H9 (cell line): ENCODE data around the gene RBMS3. TPM values are rescaled to one million over a fixed set of nuclear protein-coding genes. Genes with fewer than 3 reads are reported as not detected.

Experiments used
- DNase-seq: peaks from one replicate; pipeline ENCODE4 v3.0.0-alpha.2; 2017
- H2AFZ ChIP-seq: one replicate; pipeline ENCODE4 v1.6.1; 2013; ENCODE audit warnings: mild to moderate bottlenecking, low read length, control low read depth, moderate library complexity
- H2AK5ac ChIP-seq: 2 replicates; pipeline ENCODE4 v1.6.1; 2013; ENCODE audit warnings: low read length, control low read depth, mixed read lengths; ENCODE audit not compliant: insufficient read length
- H2BK120ac ChIP-seq: one replicate; pipeline ENCODE4 v1.6.1; 2013; ENCODE audit warnings: low read depth, mild to moderate bottlenecking, low read length, control low read depth, inconsistent platforms; ENCODE audit not compliant: poor library complexity, severe bottlenecking
- H2BK12ac ChIP-seq: 2 replicates; pipeline ENCODE4 v1.6.1; 2013; ENCODE audit warnings: low read length, control low read depth, mixed read lengths, low read depth; ENCODE audit not compliant: insufficient read length
- H2BK15ac ChIP-seq: 2 replicates; pipeline ENCODE4 v1.6.1; 2013; ENCODE audit warnings: low read depth, low read length, control low read depth
- H2BK20ac ChIP-seq: one replicate; pipeline ENCODE4 v1.6.1; 2013; ENCODE audit warnings: low read depth, mild to moderate bottlenecking, low read length, control low read depth, inconsistent platforms; ENCODE audit not compliant: poor library complexity, severe bottlenecking
- H2BK5ac ChIP-seq: 2 replicates; pipeline ENCODE4 v1.6.1; 2013; ENCODE audit warnings: low read length, control low read depth, mixed read lengths; ENCODE audit not compliant: insufficient read length
- H3K14ac ChIP-seq: 2 replicates; pipeline ENCODE4 v1.6.1; 2013; ENCODE audit warnings: low read length, control low read depth; ENCODE audit not compliant: insufficient read depth
- H3K18ac ChIP-seq: 2 replicates; pipeline ENCODE4 v1.6.1; 2013; ENCODE audit warnings: low read depth, mild to moderate bottlenecking, mixed read lengths, low read length, control low read depth; ENCODE audit not compliant: insufficient read length
- H3K23ac ChIP-seq: 2 replicates; pipeline ENCODE4 v1.6.1; 2013; ENCODE audit warnings: low read length, control low read depth, mixed read lengths, low read depth; ENCODE audit not compliant: insufficient read length
- H3K23me2 ChIP-seq: 2 replicates; pipeline ENCODE4 v1.6.1; 2013; ENCODE audit warnings: low read depth, mild to moderate bottlenecking, mixed read lengths, low read length, control low read depth; ENCODE audit not compliant: insufficient read length, poor library complexity, severe bottlenecking
- H3K27ac ChIP-seq: 2 replicates; pipeline ENCODE4 v1.5.1; 2013; ENCODE audit warnings: low read length, control low read depth, mixed read lengths, low read depth; ENCODE audit not compliant: insufficient read length
- H3K27me3 ChIP-seq: 2 replicates; pipeline ENCODE4 v1.6.1; 2013; ENCODE audit warnings: low read length, control low read depth, inconsistent platforms; ENCODE audit not compliant: insufficient read depth
- H3K4ac ChIP-seq: 2 replicates; pipeline ENCODE4 v1.6.1; 2013; ENCODE audit warnings: low read depth, mild to moderate bottlenecking, control low read depth, inconsistent platforms, low read length, moderate library complexity
- H3K4me1 ChIP-seq: 2 replicates; pipeline ENCODE4 v1.6.1; 2013; ENCODE audit warnings: low read length, control low read depth, inconsistent platforms; ENCODE audit not compliant: insufficient read depth
- H3K4me2 ChIP-seq: 2 replicates; pipeline ENCODE4 v1.6.1; 2013; ENCODE audit warnings: low read length, control low read depth, mixed read lengths; ENCODE audit not compliant: insufficient read length, insufficient read depth
- H3K56ac ChIP-seq: 2 replicates; pipeline ENCODE4 v1.6.1; 2013; ENCODE audit warnings: low read depth, mild to moderate bottlenecking, mixed read lengths, low read length, control low read depth; ENCODE audit not compliant: insufficient read length
- H3K79me1 ChIP-seq: 2 replicates; pipeline ENCODE4 v1.6.1; 2013; ENCODE audit warnings: low read depth, mild to moderate bottlenecking, moderate library complexity, low read length, control low read depth, inconsistent platforms; ENCODE audit not compliant: insufficient read depth, poor library complexity, severe bottlenecking
- H3K79me2 ChIP-seq: 2 replicates; pipeline ENCODE4 v1.6.1; 2013; ENCODE audit warnings: low read length, control low read depth, inconsistent platforms; ENCODE audit not compliant: insufficient read depth
- H3K9ac ChIP-seq: 2 replicates; pipeline ENCODE4 v1.6.1; 2013; ENCODE audit warnings: low read length, control low read depth, mixed read lengths; ENCODE audit not compliant: insufficient read length; ENCODE audit errors: extremely low read depth
- H3K9me3 ChIP-seq: one replicate; pipeline ENCODE4 v1.6.1; 2013; ENCODE audit warnings: low read depth, low read length, inconsistent platforms; ENCODE audit not compliant: control insufficient read depth
- H3T11ph ChIP-seq: one replicate; pipeline ENCODE4 v1.6.1; 2013; ENCODE audit warnings: mild to moderate bottlenecking, low read length, control low read depth, inconsistent platforms
- H4K20me1 ChIP-seq: one replicate; pipeline ENCODE4 v1.6.1; 2013; ENCODE audit not compliant: control insufficient read depth, insufficient read length, insufficient read depth
- H4K5ac ChIP-seq: 2 replicates; pipeline ENCODE4 v1.6.1; 2013; ENCODE audit warnings: low read depth, mild to moderate bottlenecking, mixed read lengths, low read length, control low read depth; ENCODE audit not compliant: insufficient read length
- H4K8ac ChIP-seq: replicated peaks from 2 replicates; pipeline ENCODE4 v1.6.1; 2013; ENCODE audit warnings: low read length, control low read depth, mixed read lengths, low read depth; ENCODE audit not compliant: insufficient read length
- H4K91ac ChIP-seq: 2 replicates; pipeline ENCODE4 v1.6.1; 2013; ENCODE audit warnings: low read depth, mild to moderate bottlenecking, moderate library complexity, mixed read lengths, low read length, control low read depth; ENCODE audit not compliant: insufficient read length
- H3K27ac Mint-ChIP-seq, 3 experiments: 2 replicates in 2 of 3; 3 replicates in 1 of 3; pipeline ENCODE4 v1.8.0; 2020 to 2021; ENCODE audit warnings: mixed read lengths in 3 of 3, mild to moderate bottlenecking in 1 of 3, moderate library complexity in 1 of 3
- H3K27me3 Mint-ChIP-seq: 2 replicates; pipeline ENCODE4 v1.8.0; 2021; ENCODE audit warnings: low read depth, mild to moderate bottlenecking, moderate library complexity, mixed read lengths
- H3K36me3 Mint-ChIP-seq, 3 experiments: 2 replicates in 2 of 3; 3 replicates in 1 of 3; pipeline ENCODE4 v1.8.0; 2020 to 2021; ENCODE audit warnings: low read depth in 3 of 3, mixed read lengths in 3 of 3; ENCODE audit not compliant: insufficient read depth in 1 of 3
- H3K4me1 Mint-ChIP-seq, 2 experiments: 2 replicates each; pipeline ENCODE4 v1.8.0; 2020; ENCODE audit warnings: mixed read lengths in 2 of 2
- H3K4me3 Mint-ChIP-seq, 2 experiments: 2 replicates in 1 of 2; 3 replicates in 1 of 2; pipeline ENCODE4 v1.8.0; 2020 to 2021; ENCODE audit warnings: mild to moderate bottlenecking in 2 of 2, mixed read lengths in 2 of 2, moderate library complexity in 1 of 2
- H3K9me3 Mint-ChIP-seq, 2 experiments: 2 replicates in 1 of 2; 3 replicates in 1 of 2; pipeline ENCODE4 v1.8.0; 2020; ENCODE audit warnings: mild to moderate bottlenecking in 2 of 2, mixed read lengths in 2 of 2, moderate library complexity in 1 of 2
- WGBS: extraction: QIAGEN DNeasy Blood & Tissue Kit; methylation state at CpG from one replicate; pipeline ENCODE4 v1.1.7; 2013; ENCODE audit warnings: missing lambda C conversion rate, low lambda C conversion rate, mixed read lengths; ENCODE audit not compliant: insufficient read length; ENCODE audit errors: extremely low coverage; 5-methylcytosine and 5-hydroxymethylcytosine counted together
- total RNA-seq: library from RNA; stranded (reverse); gene quantifications from 2 replicates; pipeline ENCODE4 v1.2.1, GENCODE V29; 2021
- TF ChIP-seq, protein P1 (sequence below): fragments of 200-600 bp; sonication (generic); conservative IDR thresholded peaks from 3 replicates; pipeline ENCODE4 v1.8.0; 2021; ENCODE audit warnings: antibody characterized with exemption, mild to moderate bottlenecking

The RBMS3 gene
- total RNA-seq, 1 experiment from 2014 or later = 8.1 TPM

DNA sequence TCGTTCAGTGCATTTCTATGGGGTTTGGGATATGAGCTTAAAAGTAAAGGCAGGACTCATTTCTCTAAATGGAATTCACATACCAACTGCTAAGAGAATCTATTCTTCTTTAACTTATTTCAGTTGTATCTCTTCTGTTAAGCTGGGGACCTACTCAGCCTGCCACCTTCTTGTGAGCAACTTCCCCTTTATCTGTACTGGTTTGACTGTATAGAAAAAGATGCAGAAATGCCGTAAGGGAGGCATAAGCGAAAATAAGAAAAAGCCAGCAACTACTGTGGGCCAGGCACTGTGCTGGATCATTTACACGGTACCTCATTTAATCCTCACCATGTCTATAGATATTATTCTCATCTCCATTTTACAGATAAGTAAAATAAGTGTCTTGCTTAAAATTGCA, 38.4 kb downstream of the RBMS3 start:
- Histone ChIP-seq H4K8ac (no peak overlapping the region), H2BK15ac (no peak overlapping the region), H3K79me2 (no peaks in the 10 kb centered on the region), H2BK120ac (no peak overlapping the region), H3K79me1 (no peaks in the 10 kb centered on the region), H3K4me2 (no peak overlapping the region), H3K23me2 (no peaks in the 10 kb centered on the region), H4K91ac (no peak overlapping the region), H3K27me3 (no peaks in the 10 kb centered on the region), H3K4me1 (no peaks in the 10 kb centered on the region), H2AK5ac (no peak overlapping the region), H4K5ac (no peak overlapping the region), H3T11ph (no peak overlapping the region), H3K9me3 (no peaks in the 10 kb centered on the region), H3K27ac (no peak overlapping the region), H2BK12ac (no peak overlapping the region), H4K20me1 (no peaks in the 10 kb centered on the region), H2AFZ (no peak overlapping the region), H3K18ac (no peak overlapping the region), H3K23ac (no peak overlapping the region), H2BK20ac (no peak overlapping the region), H2BK5ac (no peak overlapping the region), H3K14ac (no peak overlapping the region), H3K4ac (no peak overlapping the region), H3K9ac (no peak overlapping the region), H3K56ac (no peak overlapping the region)
- WGBS = no CpG with 5 or more reads among the region's 4 CpGs
- no peak overlapping the region for H3K27ac Mint-ChIP-seq
- H3K4me3 Mint-ChIP-seq = no peak overlapping the region
- H3K4me1 Mint-ChIP-seq = peaks cover 0 to 13% of the 10 kb centered on the region in 2 experiments; a peak in 2 of 4 replicates
- TF ChIP-seq, protein P1, sequence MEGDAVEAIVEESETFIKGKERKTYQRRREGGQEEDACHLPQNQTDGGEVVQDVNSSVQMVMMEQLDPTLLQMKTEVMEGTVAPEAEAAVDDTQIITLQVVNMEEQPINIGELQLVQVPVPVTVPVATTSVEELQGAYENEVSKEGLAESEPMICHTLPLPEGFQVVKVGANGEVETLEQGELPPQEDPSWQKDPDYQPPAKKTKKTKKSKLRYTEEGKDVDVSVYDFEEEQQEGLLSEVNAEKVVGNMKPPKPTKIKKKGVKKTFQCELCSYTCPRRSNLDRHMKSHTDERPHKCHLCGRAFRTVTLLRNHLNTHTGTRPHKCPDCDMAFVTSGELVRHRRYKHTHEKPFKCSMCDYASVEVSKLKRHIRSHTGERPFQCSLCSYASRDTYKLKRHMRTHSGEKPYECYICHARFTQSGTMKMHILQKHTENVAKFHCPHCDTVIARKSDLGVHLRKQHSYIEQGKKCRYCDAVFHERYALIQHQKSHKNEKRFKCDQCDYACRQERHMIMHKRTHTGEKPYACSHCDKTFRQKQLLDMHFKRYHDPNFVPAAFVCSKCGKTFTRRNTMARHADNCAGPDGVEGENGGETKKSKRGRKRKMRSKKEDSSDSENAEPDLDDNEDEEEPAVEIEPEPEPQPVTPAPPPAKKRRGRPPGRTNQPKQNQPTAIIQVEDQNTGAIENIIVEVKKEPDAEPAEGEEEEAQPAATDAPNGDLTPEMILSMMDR = no peak
- no peaks in the 10 kb centered on the region for H3K36me3 Mint-ChIP-seq
- DNase-seq = no peak
- H3K27me3 Mint-ChIP-seq = no peaks in the 10 kb centered on the region
- H3K9me3 Mint-ChIP-seq = no peaks in the 10 kb centered on the region
